Fibroblast of skin of right quadriceps (primary cell): Measurements from ENCODE around the gene COPZ1.

Experiments
- DNase-seq: peaks from one replicate; pipeline ENCODE4 v3.0.0-alpha.2; 2013

COPZ1 gene

GRCh38 chr12:54379398-54380201, 54.7 kb downstream of the COPZ1 start:
- DNase-seq = peak; percentile 82

GRCh38 chr12:54381136-54381535, 56.2 kb downstream of the COPZ1 start:
- no peak for DNase-seq

GRCh38 chr12:54383041-54383609, 58.2 kb downstream of the COPZ1 start:
- DNase-seq = peak; percentile 92

DNA sequence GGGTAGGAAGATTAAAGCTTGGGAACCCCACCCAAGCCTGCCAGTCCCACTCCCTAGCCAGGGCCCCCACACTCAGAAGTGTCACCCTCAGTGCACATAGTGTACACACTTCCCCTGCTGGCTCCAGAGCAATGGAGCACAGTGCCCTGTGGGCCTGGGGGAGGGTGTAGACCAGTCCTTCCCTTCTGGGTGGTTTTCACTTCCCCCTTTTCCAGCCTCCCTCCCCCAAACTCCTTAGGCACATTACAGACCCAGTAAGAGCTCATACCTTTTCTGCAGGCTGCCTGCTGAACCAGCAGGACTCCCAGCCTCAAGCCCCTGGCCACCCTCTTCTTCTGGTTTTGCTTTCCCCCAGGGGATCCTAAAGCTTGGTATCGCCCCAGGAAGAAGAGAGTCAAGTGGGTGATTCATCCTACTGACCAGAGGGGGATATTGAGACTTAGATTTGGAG, 59.7 kb downstream of the COPZ1 start, which contains the start of gene ZNF385A:
ZNF385A (minus strand) TSS at position 143 of the 451 bp plus-strand sequence. CDS start 219 bp downstream, outside the sequence.
- no peak for DNase-seq

- no peak for DNase-seq
Measured at GRCh38 chr12:54385251-54385914, 60.5 kb downstream of the COPZ1 start.

DNA sequence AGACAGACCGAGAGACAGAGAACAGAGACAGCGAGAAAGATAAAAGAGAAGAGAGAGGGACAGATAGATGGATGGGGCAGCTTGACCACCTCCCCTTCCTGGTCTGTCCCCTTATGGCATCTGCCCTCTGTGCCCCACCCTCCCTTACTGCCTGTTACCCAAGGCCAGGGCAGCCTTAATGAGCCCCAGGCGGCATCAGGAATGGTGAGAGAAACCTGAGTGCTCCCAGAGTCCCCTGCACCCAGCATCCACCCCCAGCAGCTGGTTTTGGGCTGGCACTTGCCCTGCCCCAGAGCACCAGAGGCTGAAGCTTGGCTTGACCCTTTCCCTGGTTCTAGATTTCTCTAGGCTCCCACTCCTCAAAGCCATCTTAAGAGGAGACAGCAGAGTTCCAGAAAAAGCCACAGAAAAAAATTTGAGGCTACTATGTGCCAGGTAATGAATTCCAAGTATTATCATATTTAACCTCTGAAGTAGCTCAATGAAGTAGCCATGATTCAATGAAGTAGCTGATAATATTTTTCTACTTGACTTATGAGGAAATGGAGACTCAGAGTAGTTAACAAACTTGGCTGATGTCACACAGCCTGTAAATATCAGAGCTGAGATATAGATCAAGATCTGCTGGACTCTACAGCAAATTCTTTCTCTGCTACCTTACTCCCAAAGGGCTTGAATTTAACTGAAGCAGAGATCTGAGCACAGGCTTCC, 61.6 kb downstream of the COPZ1 start:
- DNase-seq = no peak

- no peak for DNase-seq
Measured at GRCh38 chr12:54387114-54387467, 62.2 kb downstream of the COPZ1 start.

GRCh38 chr12:54388237-54389133, 63.6 kb downstream of the COPZ1 start:
- DNase-seq = no peak

- DNase-seq = no peak
Measured at GRCh38 chr12:54389134-54389508, 64.2 kb downstream of the COPZ1 start.

GRCh38 chr12:54389607-54390175, 64.8 kb downstream of the COPZ1 start:
- no peak for DNase-seq

GRCh38 chr12:54390176-54390667, 65.3 kb downstream of the COPZ1 start:
- no peak for DNase-seq

DNA sequence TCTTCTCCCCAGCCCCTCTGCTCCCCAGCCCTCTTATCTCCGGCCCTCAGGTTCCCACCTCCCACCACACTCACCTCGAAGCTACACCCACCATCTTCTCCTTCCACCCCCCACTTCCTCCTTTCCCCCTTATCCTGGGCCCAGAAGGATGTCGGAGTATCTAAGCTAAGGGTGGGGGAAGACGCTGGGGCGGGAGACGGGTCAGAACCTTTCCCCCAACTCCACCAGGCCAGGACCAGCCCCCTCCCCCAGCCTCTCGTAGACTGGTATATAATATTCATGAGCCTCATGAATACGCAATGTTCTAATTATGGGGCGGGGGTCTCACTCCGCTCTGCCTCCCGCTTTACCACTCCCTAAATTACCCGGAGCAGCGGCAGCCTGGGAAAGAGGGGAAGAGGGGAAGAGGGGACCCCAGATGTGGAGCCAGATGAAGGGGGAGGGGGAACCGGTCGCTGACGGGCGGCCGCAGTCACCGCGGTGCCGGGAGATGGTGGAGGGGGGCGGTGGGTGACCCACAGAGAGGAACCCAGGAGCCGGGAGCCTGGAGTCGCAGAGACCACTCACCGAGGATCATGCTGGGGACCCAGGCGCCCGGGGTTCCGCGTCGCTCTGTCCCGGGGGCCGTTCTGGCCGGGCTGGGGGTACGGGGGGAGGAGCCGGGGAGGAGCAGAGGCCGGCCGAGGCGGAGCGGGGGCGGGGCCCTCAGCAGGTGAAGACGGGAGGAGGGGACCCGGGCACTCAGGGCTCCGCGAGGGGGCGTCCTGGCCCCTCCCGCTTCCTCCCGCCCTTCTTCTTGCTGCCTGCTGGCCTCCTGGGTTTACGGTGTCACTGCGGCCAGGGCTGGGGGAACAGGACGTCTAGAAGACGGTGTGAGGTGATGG, 66.0 kb downstream of the COPZ1 start:
- DNase-seq = no peak

DNA sequence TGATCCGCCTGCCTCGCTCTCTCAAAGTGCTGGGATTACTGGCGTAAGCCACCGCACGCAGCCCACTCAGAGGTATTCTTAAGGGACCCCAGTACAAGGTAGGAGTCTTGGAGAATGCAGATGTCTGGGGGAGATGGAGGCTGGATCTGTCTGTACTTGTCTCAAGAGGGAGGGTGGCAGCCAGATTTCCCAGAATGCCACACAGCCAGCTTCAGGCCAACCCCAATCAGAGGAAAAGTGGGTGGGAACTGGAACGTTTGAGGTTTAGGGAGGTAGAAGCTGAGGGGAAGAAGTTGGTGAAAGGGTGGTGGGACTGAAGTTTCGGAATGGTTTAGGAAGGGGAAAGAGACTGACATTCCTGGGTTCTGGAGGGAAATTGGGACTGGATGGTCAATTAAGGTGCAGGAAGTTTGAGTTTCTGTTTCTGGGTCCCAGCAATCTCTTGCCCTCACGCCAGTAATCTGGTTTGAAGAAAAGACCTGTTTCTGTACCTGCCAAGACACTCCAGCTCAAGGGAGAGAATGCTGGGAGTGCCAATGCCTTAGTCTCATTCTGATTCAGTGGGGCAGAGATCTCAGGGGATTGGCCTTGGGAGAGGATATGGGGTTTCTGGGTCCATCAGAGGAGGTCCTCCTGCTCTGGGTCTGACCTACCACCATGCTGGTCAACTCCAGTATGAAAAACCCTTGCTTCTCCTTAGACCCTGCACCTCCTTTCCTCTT, 67.7 kb downstream of the COPZ1 start:
- DNase-seq = no peak

DNA sequence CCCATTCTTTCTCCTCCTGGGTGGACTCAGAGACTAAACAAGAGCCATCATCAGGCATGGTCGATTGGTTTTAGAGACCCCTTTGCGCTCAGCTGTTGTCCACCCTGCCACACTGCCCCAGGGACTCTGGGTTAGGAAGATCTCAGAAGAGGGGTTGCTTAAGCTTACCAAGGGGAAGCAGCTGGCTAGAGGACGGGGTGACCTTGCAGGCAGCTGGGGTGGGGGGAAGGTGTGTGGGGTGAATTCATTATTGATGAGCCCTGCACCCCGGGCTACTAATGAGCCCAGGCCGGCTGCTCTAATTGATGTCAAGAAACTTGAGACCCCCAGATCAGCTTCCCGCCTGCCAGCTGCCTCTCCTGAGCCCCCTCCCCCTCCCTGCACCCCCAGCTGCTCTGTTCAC, 68.3 kb downstream of the COPZ1 start:
- DNase-seq = no peak

- no peak for DNase-seq
Measured at GRCh38 chr12:54393743-54394142, 68.8 kb downstream of the COPZ1 start.

DNA sequence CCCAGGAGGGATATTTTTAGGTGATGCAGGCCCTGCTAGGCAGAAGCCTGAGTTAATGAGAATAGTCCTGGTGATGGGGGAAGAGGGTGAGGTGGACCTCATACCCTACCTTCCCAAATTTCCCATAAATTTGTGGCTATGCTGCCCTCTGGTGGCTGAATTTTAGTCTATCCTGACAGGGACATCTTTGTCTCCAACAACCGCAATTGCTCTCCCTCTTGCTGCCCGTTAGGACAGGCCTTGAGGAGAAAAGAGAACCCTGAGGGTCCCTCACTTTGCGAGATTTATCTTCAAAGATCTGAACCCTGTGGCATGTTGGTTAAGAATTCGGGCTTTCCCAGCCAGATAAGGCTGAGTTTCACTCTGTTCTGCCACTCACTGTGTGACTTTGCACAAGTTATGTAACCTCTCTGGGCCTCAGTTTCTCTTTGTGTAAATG, 69.4 kb downstream of the COPZ1 start:
- peak; percentile 53 for DNase-seq

- no peak for DNase-seq
Measured at GRCh38 chr12:54394986-54395385, 70.1 kb downstream of the COPZ1 start.

DNA sequence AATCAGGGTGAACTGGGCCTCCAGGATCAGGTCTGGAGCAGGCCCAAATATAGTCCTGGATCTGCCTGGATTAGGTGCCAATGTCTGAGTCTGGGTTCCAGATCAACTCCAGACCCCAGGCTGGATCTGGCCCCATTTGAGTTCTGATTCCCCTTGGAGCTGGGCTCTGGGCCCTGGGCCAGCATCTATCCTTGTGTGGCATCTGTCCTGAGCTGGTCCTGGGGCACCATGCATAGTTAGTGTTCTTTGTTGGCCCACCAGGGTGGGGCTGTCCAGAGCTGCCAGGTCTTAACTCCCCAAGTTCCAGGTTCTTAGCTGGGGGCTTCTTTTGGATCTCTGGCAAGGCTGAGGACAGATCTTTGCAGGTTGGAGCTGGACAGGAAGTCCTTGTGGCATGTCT, 70.6 kb downstream of the COPZ1 start:
- no peak for DNase-seq

GRCh38 chr12:54397157-54397556, 72.2 kb downstream of the COPZ1 start:
- DNase-seq = no peak

GRCh38 chr12:54398218-54398617, 73.3 kb downstream of the COPZ1 start:
- no peak for DNase-seq
